Stimulated activated CD4-positive, alpha-beta T cell treated with anti-CD3 and anti-CD28 coated beads, Interleukin-1b, Interleukin-23, amount 100 ng/mL, for 24 hours (primary cell): ENCODE results near the gene RHCG.

Experiments
- DNase-seq, 4 experiments: peaks; one replicate each; pipeline ENCODE4 v3.0.0-alpha.2; 2020; ENCODE audit warnings: low read depth in 4 of 4, low spot score in 1 of 4

RHCG gene

DNA sequence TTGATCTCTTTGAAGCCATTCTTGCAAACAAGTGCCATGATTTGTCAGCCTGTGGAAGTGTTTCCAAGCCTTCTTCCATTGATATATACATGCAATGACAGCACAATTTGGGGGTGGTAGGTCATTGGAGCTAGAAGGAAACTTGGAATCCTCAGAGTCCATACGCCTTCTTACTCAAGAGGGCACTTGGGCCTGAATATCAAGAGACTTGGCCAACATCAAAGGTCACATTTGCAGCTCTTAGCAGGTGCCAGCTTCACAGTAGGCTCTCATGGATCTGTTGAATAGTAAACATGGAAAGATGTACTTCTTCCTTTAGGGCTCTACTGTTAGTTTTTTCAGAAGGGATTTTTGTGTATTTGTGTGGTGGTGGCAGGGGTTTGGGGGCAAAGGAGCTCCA is 50.9 kb downstream of the RHCG start:
- no peak for DNase-seq

DNA sequence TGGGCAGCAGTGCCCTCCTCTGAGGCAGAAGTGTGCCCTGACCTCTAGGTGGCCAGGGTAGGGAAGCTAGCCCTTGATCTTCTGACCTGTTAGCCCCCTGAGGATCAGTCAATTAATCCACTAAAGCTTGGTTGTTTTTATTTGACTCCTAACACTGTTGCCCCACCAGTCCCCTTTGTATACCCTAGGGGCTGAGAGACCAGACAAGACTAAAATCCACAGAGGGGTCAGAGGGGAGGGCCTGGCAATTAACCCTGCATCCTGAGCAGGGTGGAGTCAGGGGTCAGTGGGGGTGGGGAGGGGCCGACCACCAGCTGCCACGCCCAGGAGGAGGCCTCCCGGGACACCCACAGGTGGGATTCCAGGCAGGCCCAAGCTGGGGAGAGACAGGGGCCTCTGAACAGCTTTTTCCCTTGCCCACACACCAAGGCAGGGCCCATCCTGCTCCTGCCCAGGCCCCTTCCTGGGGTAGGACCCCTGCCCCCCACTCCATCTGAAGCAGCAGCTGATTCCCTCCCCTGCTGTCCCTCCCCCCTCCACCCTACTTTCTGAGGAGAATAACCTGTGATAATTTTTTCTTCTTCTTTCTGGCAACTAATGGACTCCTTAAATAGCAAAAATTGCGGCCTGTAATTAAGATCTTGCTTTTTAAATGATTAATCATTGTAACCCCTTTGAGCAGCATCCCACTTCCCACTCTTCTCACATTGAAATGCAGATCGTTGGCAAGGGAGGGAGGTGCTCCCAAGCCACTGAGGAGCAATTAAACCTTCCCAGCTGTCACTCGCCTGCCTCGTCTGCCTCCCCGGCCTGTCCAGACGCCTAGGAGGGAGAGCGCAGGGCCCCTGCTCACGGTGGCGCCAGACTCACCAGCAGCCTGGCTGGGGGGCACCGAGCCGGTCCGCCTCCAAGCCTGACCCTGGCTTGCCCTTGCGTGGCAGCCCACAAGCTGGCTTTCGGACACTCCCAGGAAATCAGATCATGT is 51.9 kb downstream of the RHCG start:
- DNase-seq: no peak

- DNase-seq: no peak
Observed at GRCh38 chr15:89443581-89443980, 52.8 kb downstream of the RHCG start.

- peak in 2 of 4 experiments; percentile 28 to 45 for DNase-seq
Observed at GRCh38 chr15:89442671-89443307, 53.6 kb downstream of the RHCG start.

DNA sequence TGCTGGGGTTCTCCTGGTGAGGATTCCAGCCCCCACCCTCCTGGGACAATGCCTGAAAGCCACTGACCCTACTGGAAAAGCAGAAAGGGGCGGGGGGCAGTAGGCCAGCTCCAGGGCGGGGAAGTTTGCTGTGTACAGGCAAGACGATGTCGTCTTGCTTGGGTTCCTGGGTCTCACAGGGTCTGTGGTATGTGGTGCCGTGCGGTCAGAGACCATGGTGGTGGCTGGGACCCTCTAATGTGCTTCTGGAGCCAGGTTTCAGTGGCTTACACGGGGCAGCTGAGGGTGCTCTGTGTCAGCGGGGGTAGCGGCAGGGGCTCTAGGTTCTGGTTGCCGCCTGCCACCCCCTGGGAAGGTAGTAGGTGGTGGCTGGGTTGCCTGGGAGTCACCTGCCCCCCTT is 54.2 kb downstream of the RHCG start:
- no peak for DNase-seq

DNA sequence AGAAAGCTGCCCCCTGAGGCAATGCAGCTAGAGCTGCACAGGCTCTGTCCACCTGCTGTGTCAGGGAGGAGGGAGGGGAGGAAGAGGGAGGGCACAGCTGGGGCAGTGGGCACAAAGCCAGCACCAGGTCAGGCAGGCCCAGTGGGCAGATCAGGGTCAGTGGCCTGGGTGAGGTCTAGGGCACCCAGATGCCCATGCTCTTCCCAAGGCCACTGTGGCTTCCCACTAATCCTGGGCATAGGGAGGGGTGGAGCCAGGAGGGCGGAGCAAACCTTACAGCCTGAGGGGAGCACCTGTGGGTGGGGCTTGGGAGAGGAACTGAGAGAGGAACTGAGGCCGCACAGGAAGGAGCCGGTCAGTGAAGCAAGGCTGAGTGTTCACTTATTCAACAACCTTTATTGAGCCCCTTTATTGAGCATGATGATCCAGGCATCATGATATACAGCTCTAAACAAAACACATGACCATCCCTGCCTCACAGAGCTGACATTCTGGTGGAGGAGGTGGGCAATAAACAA is 55.0 kb downstream of the RHCG start:
- DNase-seq: no peak

- no peak for DNase-seq
Observed at GRCh38 chr15:89439764-89440163, 56.6 kb downstream of the RHCG start.

- DNase-seq: no peak
Observed at GRCh38 chr15:89436560-89437311, 59.6 kb downstream of the RHCG start.

GRCh38 chr15:89435362-89435761 is 61.0 kb downstream of the RHCG start:
- no peak for DNase-seq

- no peak for DNase-seq
Observed at GRCh38 chr15:89433686-89434085, 62.7 kb downstream of the RHCG start.

GRCh38 chr15:89430530-89431341 is 65.6 kb downstream of the RHCG start:
- peak; percentile 85 to 99 (median 90) for DNase-seq

- no peak for DNase-seq
Observed at GRCh38 chr15:89429986-89430385, 66.4 kb downstream of the RHCG start.

- DNase-seq: no peak
Observed at GRCh38 chr15:89429023-89429422, 67.4 kb downstream of the RHCG start.

GRCh38 chr15:89428246-89428645 is 68.1 kb downstream of the RHCG start:
- no peak for DNase-seq

GRCh38 chr15:89426500-89426899 is 69.9 kb downstream of the RHCG start:
- DNase-seq: no peak

DNA sequence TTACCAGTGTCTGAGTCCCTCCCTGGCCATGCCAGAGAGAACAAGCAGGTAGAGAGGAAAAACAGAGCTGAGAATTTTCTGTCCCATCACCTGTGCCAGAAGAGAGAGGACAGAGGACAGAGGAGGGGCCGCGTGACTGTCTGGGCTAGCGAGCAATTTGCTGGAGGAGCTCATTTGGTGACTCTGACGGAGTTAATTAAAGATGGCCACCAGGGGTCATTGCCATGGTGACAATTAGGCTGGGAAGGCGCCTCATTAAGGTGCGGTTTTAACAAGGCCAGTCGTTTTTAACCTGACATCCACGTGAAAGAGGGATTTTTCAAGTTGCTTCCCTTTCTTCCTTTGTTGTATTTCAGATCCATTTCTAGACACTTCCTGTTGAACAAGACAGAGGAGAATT is 72.4 kb downstream of the RHCG start:
- no peak for DNase-seq
